ENCODE measurements around the gene SPHKAP.

DNA sequence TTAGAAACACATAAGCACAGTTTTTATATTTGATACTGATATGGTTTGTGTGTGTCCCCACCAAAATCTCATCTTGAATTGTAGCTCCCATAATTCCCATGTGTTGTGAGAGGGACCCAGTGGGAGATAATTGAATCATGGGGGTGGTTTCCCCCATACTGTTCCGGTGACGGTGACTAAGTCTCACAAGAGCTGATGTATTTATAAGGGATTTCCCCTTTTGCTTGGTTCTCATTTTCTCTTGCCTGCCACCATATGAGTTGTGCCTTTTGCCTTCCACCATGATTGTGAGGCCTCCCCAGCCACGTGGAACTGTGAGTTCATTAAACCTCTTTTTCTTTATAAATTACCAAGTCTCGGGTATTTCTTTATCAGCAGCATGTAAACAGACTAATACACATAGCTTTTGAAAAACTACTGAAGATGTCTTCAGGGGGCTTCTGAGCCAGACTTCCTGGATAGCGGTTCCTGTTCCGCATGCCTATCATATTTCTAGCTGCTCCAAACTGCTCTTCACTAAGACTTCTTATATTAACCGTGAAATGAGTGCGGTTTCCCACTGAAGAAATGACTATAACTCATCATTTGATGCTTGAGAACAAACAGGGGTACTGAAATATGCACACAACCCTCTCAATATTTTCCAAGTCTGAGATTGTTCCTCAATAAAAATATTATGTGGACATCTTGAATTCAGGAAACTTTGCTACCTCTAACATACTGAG lies 75.8 kb downstream of the SPHKAP start:
- TF ChIP-seq, protein P1, sequence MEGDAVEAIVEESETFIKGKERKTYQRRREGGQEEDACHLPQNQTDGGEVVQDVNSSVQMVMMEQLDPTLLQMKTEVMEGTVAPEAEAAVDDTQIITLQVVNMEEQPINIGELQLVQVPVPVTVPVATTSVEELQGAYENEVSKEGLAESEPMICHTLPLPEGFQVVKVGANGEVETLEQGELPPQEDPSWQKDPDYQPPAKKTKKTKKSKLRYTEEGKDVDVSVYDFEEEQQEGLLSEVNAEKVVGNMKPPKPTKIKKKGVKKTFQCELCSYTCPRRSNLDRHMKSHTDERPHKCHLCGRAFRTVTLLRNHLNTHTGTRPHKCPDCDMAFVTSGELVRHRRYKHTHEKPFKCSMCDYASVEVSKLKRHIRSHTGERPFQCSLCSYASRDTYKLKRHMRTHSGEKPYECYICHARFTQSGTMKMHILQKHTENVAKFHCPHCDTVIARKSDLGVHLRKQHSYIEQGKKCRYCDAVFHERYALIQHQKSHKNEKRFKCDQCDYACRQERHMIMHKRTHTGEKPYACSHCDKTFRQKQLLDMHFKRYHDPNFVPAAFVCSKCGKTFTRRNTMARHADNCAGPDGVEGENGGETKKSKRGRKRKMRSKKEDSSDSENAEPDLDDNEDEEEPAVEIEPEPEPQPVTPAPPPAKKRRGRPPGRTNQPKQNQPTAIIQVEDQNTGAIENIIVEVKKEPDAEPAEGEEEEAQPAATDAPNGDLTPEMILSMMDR (IDR thresholded peaks at IDR 0.05), result no peak
- TF ChIP-seq POLR2A (IDR thresholded peaks at IDR 0.05), result no peak

Measured in Peyer's patch (tissue), 4 donors.